HG03066 (cell line): ENCODE data around the gene KDM4C.
"Not testable (repeated sequence)": the region's sequence is repeated elsewhere in the genome, so short reads cannot be mapped to it uniquely, and the experiment has no call there.

ENCODE experiments used
- ATAC-seq: cut with Tn5 transposase; IDR thresholded peaks from one replicate; pipeline ENCODE4 v1.9.1; 2021; ENCODE audit warnings: low read depth; ENCODE audit not compliant: unreplicated experiment

Gene KDM4C

DNA sequence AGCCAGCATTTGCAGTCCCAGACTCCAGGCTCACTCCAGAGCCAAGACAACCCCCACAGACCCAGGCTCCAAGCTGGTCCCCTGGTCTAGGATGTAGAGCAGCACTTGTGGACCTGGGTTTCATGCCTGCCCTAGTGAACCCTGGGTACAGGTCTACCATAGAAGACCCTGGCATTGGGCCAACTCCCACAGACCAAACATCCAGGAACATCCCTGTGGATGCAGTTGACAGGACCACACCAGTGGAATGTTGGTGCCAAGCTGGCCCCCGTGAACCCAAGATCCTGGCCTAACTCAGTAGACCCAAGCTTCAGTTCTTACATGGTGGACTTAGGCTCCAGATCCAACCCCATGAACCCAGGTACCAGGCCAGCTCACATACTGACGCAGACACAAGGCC is 250.6 kb downstream of the KDM4C start:
- ATAC-seq = no peak

DNA sequence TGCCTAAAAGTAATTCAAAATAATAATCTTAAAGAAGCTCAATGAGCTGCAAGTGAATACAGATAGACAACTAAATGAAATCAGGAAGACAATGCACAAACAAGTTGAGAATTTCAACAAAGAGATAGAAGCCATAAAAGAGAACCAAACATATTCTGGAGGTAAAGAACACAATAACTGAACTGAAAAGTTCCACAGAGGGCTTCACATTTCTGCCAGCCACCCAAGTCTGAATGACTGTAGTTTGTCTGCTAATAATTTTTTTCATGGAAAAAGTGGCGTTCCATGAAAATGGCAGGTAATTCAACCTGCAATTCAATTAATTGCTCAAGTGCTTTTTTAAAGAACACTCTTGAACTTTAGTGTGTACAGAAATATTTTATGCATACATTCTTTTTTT is 251.3 kb downstream of the KDM4C start:
- ATAC-seq = no peak

DNA sequence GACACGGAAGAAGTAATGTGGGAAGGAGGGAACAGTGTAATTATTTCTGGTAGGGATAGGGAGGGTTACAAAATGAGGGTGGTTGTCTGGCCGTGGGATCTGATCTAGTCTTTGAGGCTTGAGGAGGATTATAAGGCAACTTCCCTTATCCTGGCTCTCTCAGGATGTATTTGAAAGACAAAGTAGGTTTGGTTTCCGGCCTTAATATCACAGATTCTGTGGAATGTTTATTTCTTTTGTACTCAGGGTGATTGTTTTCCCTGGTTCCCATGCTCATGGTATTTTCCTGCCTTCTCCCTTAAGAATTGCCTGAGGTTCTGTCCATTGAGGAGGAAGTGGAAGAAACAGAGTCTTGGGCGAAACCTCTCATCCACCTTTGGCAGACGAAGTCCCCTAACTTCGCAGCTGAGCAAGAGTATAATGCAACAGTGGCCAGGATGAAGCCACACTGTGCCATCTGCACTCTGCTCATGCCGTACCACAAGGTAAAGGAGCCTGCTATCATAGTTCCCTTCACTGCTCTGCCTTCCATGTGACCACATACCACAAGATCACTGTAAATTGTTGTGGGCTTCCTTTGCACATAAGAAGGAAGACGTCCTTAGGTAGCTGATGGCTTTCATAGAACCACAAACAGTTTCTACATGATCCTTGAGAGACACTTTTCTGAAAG is 253.8 kb downstream of the KDM4C start:
- no peak for ATAC-seq

DNA sequence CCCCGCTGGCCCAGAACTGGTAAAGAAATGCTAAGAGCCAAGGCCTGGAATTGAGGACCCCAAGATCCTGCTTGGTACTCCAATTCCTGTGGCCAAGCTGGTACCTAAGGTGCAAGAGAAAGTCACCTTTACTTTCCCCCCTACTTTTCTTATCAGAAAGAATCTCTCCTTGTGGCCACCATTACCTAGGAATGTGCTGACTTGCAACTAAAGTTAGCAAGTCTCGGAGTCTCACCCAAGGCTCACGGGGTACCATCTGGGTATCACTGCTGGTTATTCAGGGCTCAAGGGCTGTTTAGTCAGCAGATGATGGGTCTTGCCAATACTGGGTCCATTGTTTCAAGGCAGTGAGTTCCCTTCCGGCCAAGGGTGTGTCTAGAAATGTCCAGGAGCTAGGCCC is 270.2 kb downstream of the KDM4C start:
- ATAC-seq = no peak

DNA sequence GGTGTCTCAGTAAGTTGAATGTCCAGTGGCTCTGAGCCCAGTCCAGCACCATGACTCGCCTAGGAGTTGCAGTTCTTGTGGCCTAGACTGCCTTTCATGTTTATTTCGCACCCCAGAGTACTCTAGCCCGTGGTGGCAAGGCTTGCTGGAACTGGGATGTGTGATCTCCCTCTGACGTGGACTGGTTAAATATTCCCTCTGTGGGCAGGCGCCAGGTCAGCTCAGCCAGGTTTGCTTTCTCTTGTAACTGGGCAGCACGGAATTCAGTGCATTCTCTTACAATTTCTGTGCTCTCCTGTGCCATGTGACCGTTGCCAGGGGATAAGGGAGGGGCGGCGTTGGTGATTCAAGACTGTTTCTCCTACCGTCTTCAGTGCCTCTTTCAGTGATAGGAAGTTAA is 270.8 kb downstream of the KDM4C start:
- no peak for ATAC-seq

DNA sequence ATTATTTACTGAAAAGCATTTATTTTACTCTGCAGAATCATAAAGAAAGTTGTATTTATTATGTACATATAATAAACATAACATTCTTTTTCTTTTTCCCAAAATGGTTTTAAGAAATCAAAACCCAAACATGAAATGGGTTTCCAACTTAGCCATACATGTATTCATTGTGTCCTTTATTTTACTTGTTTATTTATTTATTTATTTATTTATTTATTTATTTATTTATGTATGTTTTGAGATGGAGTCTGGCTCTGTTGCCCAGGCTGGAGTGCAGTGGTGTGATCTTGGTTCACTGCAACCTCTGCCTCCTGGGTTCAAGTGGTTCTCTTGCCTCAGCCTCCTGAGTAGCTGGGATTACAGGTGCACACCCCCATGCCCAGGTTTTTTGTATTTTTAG is 273.2 kb downstream of the KDM4C start:
- not testable (repeated sequence) for ATAC-seq

DNA sequence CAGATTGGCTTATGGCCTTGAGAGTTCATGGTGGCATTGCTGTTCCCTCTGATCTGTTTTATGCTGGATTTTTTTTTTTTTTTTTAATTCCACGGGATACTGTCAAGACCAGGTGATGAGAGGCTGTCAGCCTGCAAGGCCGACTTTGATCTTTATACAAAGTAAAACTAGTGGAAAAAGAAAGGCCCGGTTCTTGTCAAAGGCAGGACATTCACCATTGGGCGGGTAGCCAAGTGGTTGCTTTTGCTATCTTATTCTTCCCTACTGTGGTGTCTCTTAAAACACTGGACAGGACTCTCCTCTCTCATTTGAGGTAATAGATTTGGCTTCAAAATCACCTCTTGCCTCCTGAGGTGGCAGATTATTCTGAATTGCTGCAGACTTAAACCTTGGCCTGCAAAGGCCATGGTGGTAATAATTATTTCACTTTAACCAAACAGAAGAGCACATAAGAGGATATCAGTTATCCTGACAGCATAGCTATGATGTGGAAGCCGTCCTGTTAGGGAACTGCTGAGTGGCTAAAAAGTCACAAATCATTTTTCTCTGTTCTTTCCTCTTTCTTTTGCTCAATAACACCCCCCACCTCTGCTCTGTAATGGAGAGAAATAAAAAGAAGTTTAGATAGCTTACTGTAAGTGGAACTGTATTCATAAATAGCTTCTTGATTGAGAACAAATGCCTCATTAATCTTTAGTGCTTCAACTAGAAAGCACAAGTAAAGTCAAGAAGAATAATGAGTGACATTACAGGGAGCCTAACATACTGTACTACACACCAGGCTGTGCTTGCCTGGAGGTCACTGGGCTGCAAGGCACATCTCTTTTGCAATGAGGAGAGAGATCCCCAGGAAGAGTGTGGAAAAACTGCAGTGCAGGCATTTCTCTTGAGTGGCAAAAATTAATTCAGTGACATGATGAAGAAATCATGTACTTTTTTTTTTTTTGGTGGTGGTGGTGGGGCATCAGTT is 275.6 kb downstream of the KDM4C start:
- no peak for ATAC-seq

DNA sequence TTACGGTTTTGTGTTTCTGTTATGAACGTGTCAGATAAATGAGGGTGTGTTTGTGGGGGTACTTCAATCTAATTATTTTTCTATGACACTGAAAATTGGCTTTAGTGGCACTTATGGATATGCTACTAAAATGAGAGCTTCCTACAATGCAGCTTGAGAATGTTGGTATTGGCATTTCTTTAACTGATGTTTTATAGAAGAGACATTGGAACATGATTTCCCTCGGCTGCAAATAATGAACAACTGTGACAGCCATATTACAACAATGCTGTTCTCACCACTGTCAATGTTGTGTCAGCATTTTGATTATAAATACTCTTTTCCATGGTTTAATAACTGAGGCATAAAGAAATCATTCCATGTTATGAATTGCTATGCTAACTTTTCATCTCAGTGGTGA is 279.4 kb downstream of the KDM4C start:
- no peak for ATAC-seq

DNA sequence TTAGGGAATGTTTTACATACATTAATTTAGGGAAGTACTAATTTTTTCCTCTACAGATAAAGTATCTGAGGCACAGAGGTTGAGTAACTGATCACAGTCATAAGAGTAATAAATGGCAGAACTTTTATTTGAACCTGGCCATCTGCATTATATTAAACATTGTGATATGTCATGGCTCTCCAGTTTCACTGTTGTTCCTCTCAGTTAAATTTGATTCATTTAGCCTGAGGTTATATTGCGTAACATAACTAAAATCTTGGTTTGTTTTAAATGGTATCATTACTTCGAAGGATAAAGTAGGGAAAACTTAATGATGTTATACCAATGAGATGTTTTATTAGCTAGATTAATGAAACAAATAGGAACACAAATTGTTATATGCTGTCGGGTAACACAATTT is 284.4 kb downstream of the KDM4C start:
- ATAC-seq = no peak

DNA sequence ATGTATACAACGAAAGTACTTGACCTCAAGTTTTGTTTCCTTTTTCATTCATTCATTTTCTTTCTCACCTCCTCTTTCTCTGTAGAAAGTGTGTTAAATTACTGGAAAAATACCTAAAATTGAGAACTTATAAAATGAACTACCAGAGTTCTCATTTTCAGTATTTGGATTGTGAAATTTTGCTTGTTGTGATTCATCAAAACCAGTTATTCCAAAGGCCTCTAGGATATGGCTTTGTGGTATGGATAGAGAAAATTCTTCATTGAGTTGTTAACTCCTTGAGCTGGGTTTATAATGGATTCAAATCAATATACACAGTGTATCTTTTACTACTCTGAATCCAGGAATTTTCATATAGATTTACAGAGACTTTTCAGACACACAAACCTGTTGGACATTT is 287.6 kb downstream of the KDM4C start:
- no peak for ATAC-seq

DNA sequence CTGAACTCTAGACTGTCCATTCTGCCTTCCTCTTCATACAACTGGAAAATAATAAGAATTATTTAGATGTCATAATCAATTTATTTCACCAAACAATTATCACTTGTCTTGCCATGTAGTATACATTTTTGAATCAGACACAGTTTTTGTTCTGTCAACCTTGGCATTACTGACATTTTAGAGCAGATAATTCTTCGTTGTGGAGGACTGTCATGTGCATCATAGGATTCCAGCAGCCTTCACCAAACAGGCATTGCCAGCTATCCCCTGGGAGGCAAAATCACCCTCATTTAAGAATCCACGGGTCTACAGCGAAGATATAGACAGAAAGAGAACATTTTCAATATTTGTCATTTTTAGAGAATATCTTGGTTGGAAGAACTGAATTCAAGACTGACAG is 293.9 kb downstream of the KDM4C start:
- no peak for ATAC-seq

DNA sequence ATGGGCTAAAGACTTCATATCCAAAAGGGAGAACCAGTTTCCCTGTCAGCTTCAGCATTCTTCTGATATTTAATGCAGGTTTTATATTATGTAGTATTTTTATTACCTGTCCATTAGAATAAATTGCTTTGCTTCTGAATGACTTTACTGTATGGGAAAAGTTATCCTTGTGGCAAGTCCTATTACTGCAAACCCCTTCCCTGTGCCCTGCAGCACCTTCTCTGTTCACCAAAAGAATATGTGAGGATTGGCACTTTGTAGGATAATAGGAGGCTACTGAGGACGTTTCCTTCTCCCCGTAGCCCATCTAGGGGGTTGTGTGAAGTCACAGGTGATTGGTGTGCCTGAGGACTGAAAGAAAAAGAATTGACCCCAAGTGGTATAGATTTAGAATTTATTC is 296.1 kb downstream of the KDM4C start:
- no peak for ATAC-seq

DNA sequence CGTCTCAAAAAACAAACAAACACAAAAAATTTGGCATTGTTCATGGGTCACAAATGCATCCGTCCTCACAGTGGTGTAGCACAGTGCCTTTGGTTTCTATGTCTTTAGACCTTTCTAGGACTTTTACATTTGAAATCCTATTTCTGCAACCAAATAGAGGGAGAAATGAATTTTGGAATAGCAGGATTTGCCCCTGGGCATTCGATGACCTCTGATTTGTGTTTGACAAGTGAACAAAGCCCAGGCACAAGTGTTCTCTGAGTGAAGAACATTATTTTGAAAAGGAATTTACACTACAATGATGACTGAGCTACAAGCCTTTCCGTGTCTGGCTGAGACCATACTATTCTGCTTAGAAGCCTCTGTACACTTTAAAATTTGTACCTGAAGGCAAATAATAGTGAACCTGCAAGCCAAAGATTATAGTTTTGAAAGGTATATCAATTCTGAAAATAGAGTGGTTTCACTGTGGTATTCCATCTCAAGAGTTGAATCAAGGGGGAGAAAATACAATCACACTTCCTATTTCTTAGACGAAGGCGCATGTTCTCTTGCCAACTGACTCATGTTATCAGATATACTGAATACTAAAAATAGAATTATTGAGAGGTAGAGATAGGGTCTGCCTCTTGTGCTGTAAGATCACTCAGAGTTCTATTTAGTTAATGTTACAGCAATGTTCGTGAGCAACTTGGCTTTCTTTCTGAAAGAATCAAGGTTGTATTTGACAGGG is 297.6 kb downstream of the KDM4C start:
- no peak for ATAC-seq

DNA sequence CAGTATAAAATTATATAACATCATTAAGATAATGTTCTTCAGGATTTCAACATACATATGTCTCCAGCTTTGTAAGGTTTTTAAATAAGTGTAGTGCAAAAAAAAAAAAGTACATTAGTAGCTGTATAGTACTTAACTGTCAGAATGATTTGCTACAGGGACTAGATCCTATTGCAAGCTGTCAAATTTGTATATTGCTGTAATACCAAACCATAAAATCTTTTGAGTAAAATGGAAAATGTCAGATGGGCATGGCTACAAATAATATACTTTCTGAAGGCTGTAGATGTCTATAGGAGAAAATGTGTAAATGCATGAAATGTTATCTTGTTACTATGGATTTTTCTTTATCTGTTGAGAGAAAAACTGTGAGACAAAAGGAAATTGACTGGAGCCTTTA is 298.5 kb downstream of the KDM4C start:
- no peak for ATAC-seq

DNA sequence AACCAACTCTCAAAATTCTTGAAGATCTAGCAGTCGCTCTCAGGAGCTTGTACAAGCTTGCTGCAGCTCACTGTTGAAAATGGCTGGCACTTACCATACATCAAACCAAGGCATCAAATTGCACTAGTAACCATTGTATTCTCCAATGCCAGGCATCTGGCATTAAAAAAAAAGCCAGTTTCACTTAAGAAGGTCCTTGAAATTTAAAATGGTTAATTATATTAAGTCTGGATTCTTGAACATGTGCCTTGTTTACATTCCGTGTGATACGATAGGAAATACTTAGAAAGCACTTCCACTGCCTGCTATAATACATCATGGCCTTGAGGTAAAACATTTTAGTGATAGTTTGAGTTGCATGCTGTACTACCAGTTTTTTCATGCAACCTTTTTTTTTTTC is 300.7 kb downstream of the KDM4C start:
- no peak for ATAC-seq

DNA sequence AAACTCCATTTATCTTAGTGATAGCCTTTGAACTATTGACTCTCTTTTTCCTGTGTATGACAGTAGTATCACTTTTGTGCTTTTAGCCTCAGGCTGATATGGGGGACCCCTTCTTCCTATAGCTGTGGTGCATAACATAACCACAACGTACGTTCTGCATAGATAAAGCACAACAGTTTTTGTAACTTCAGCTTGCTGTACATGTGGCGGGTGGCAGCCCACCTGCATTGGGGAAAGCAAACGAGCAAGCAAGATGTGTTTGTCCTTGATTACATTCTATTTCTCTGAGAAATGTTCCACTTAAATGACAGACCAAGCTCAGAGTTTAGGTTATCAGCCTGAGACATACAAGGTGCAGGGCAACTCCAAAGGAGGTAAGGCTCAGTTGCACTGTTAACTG is 309.4 kb downstream of the KDM4C start:
- ATAC-seq = no peak

DNA sequence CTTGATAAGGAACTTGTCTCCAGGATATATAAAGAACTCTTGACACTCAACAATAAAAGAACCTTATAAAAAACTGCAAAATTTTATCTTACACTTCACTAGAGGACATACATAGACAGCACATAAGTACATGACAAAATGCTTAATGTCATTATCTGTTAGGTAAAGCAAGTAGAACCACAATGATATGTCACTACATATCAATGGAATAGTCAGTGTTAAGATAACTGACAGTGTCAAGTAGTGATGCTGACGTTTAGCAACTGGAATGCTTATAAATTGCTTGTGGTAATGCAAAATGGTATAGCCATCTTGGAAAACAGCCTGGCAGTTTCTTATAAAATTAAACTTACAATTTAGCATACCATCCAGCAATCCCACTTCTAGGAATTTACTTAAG is 314.1 kb downstream of the KDM4C start:
- no peak for ATAC-seq

DNA sequence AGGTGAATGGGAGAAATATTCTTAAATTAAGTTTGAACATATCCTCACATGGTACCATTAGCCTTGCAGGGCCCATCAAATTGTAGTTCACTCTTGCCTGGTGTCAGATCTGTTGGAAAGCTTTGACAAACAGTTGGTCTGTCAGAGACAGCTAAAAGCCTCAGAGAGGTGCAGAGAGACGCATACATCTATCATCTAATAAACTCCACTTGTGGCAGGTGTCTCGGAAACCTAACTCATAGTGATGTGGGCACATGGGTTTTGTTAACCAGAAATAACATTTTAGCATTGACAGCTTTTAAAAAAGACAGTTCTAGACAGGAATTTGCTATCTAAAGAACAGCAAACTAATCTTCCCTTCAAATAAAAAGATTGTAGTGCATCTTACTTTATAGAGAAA is 315.9 kb downstream of the KDM4C start:
- no peak for ATAC-seq

DNA sequence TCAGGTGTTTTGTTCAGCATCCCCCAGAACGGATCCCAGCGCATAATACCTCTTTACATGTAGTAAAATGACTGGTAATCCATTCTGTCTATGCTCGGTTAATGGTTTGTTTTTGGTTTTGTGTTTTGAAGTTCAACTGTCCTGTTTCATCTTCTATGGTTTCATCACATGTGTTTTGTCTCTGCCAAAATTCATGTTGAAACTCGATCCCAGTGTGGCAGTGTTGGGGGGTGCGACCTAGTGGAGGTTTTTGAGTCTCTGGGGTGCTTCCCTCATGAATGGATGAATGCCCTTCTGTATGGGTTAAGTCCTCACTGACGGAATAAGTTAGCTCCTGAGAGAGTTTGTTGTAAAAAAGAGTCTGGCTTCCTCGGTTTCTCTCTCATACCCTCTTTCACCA is 317.4 kb downstream of the KDM4C start:
- ATAC-seq = no peak

DNA sequence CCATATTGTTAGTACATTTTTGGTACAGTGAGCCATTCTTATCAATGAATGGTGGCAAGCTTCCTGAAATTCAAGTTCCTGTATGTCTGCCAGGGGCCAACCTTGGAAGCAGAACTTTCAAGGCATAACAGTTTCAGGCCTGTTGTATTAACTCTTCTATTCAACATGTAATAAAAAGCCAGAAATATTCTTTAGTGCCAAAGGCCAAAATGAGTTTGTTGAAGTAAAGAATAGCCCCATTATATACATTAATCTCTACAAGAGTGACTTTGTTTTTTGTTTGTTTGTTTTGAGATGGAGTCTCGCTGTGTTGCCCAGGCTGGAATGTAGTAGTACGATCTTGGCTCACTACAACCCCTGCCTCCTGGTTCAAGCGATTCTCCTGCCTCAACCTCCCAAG is 321.3 kb downstream of the KDM4C start:
- no peak for ATAC-seq

DNA sequence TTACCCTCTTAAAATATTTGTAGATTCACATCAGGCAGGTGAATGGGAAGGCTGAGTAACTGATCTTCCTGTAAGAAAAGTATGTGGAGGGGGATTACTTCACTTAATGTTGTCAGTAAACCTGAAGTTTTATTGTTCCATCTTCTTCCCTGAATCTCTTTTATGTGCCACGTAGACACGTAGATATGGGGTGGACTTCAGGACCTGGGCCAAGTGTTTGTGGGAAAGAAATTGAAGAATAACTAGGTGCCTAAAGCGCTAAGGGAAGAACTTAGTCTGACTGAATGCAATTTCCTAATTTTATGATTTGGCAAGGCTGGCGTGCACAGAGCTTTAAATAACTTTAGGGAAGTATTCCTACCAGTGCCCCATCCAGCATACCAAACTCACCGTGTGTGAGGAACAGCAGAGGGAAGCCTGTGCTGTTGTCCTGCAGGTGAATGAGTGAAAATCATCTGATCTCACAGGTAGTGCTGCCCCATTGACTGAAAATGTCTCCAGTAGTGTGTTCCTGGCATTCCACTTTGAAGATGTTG is 323.4 kb downstream of the KDM4C start:
- no peak for ATAC-seq
